Fibroblast of lung (primary cell): Measurements from ENCODE around the gene TMEM117.
"Not testable (repeated sequence)": the region's sequence is repeated elsewhere in the genome, so short reads cannot be mapped to it uniquely, and the experiment has no call there.

Experiments
- EZH2 ChIP-seq: IDR thresholded peaks from 2 replicates; pipeline ENCODE4 v1.5.1; 2012; ENCODE audit warnings: low read length, control low read depth, mild to moderate bottlenecking; ENCODE audit errors: missing control alignments
- TF ChIP-seq, protein P1 (sequence below), 2 donors: IDR thresholded peaks in 1 of 2; conservative IDR thresholded peaks in 1 of 2; 1 replicate in 1 of 2; 2 replicates in 1 of 2; pipeline ENCODE4 v1.5.1; 2011 to 2012; ENCODE audit warnings: low read length in 2 of 2, control low read depth in 1 of 2, inconsistent platforms in 1 of 2, low read depth in 1 of 2, mild to moderate bottlenecking in 1 of 2

DNA sequence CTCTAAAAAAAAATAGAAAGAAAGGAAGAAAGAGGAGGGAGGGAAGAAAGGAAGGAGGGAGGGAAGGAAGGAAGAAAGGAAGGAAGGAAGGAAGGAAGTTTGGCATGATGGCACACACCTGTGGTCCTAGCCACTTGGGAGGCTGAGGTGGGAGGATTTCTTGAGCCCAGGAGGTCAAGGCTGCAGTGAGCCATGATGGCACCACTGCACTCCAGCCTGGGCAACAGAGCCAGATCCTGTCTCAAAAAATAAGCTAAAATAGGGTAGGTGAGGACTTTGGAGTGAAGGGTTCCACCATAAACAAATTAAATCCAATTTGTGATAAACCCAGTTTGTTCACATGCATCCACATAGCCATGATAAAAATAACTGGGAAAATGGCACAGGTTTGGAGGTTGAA is 543.2 kb downstream of the TMEM117 start:
- TF ChIP-seq EZH2, result not testable (repeated sequence)
- TF ChIP-seq, protein P1, sequence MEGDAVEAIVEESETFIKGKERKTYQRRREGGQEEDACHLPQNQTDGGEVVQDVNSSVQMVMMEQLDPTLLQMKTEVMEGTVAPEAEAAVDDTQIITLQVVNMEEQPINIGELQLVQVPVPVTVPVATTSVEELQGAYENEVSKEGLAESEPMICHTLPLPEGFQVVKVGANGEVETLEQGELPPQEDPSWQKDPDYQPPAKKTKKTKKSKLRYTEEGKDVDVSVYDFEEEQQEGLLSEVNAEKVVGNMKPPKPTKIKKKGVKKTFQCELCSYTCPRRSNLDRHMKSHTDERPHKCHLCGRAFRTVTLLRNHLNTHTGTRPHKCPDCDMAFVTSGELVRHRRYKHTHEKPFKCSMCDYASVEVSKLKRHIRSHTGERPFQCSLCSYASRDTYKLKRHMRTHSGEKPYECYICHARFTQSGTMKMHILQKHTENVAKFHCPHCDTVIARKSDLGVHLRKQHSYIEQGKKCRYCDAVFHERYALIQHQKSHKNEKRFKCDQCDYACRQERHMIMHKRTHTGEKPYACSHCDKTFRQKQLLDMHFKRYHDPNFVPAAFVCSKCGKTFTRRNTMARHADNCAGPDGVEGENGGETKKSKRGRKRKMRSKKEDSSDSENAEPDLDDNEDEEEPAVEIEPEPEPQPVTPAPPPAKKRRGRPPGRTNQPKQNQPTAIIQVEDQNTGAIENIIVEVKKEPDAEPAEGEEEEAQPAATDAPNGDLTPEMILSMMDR (conservative IDR thresholded peaks at IDR 0.05 in 1 of 2, IDR thresholded peaks at IDR 0.05 in 1 of 2; ENCODE audit: low read depth in 1 of 2, low read length in 2 of 2), result not testable (repeated sequence)
